GM12878 (cell line): ENCODE results near the gene NECAB3. TPM values are rescaled to one million over a fixed set of nuclear protein-coding genes. Genes with fewer than 3 reads are reported as not detected.

Experiments used
- CBX3 ChIP-seq: fragments of 200-600 bp; sonication (generic); IDR thresholded peaks from 2 replicates; pipeline ENCODE4 v1.6.1; 2016; ENCODE audit warnings: low read depth, borderline replicate concordance
- DPF2 ChIP-seq: fragments of 450-650 bp; IDR thresholded peaks from 2 replicates; pipeline ENCODE4 v1.6.1; 2017; ENCODE audit warnings: mild to moderate bottlenecking
- EGR1 ChIP-seq, 2 experiments: IDR thresholded peaks; 1 replicate in 1 of 2; 2 replicates in 1 of 2; pipeline ENCODE4 v1.6.1; 2011 to 2012; ENCODE audit warnings: low read depth in 2 of 2, low read length in 2 of 2, borderline replicate concordance in 1 of 2, mild to moderate bottlenecking in 1 of 2, moderate library complexity in 1 of 2
- JUND ChIP-seq: IDR thresholded peaks from 2 replicates; pipeline ENCODE4 v1.6.1; 2012; ENCODE audit warnings: low read depth, mild to moderate bottlenecking, low read length, improper control_type of control experiment, moderate library complexity
- KDM1A ChIP-seq: fragments of 200-600 bp; sonication (generic); IDR thresholded peaks from 2 replicates; pipeline ENCODE4 v1.6.1; 2016; ENCODE audit warnings: borderline replicate concordance
- MTA3 ChIP-seq: IDR thresholded peaks from 2 replicates; pipeline ENCODE4 v1.6.1; 2012; ENCODE audit warnings: low read length, inconsistent platforms, borderline replicate concordance
- MXI1 ChIP-seq: fragments of 150-350 bp; IDR thresholded peaks from 2 replicates; pipeline ENCODE4 v1.6.1; 2011; ENCODE audit warnings: low read depth, mild to moderate bottlenecking, inconsistent platforms, low read length, improper control_type of control experiment
- NR2C2 ChIP-seq: IDR thresholded peaks from 2 replicates; pipeline ENCODE4 v1.6.1; 2011; ENCODE audit warnings: borderline replicate concordance, low read depth; ENCODE audit not compliant: control insufficient read depth, insufficient read length
- POLR2A ChIP-seq: IDR thresholded peaks from 2 replicates; pipeline ENCODE4 v1.6.1; 2011; ENCODE audit warnings: low read depth, mild to moderate bottlenecking, low read length
- POLR2AphosphoS5 ChIP-seq: IDR thresholded peaks from 2 replicates; pipeline ENCODE4 v1.6.1; 2011; ENCODE audit warnings: mild to moderate bottlenecking, low read length, inconsistent platforms
- RAD51 ChIP-seq: fragments of 450-650 bp; IDR thresholded peaks from 2 replicates; pipeline ENCODE4 v1.6.1; 2016; ENCODE audit warnings: moderate library complexity, mild to moderate bottlenecking, inconsistent platforms
- SMARCA5 ChIP-seq: fragments of 450-650 bp; IDR thresholded peaks from 2 replicates; pipeline ENCODE4 v1.6.1; 2017; ENCODE audit warnings: mild to moderate bottlenecking
- polyA plus RNA-seq, 11 experiments: library from polyadenylated mRNA; depleted of rRNA in 4 of 11; unstranded in 6 of 11; stranded (reverse) in 5 of 11; fragments of >200 nt; fragmentation: Nextera tagmentation in 4 of 11; fragmentation: Illumina TruSeq in 1 of 11; extraction: Ambion mirVana in 4 of 11; extraction: Trizol in 1 of 11; gene quantifications; 1 replicate in 1 of 11; 2 replicates in 10 of 11; pipeline versions ENCODE4 v1.2.1 to v1.2.3, GENCODE V29; 2011 to 2016; ENCODE audit warnings: inconsistent platforms in 2 of 11, missing spikeins in 2 of 11, low read depth in 1 of 11
- total RNA-seq, 4 experiments: library from RNA; depleted of rRNA in 3 of 4; stranded (reverse); fragments of >200 nt in 3 of 4; fragmentation: Illumina TruSeq in 1 of 4; extraction: Trizol in 1 of 4; gene quantifications; 2 replicates each; pipeline versions ENCODE4 v1.2.1 to v1.2.3, GENCODE V29; 2013 to 2021
- TF ChIP-seq, protein P1 (sequence below), 3 experiments: IDR thresholded peaks in 2 of 3; conservative IDR thresholded peaks in 1 of 3; 2 replicates each; pipeline ENCODE4 v1.5.1; 2011; ENCODE audit warnings: low read depth in 3 of 3, low read length in 3 of 3, mild to moderate bottlenecking in 3 of 3, control low read depth in 2 of 3, moderate library complexity in 2 of 3, inconsistent platforms in 1 of 3, mixed read lengths in 1 of 3; ENCODE audit not compliant: control insufficient read depth in 2 of 3, insufficient read depth in 1 of 3; ENCODE audit errors: extremely low read depth in 1 of 3
- TF ChIP-seq, protein P2 (sequence below): IDR thresholded peaks from 2 replicates; pipeline ENCODE4 v1.6.1; 2011; ENCODE audit warnings: low read depth, low read length, improper control_type of control experiment, borderline replicate concordance
- TF ChIP-seq, protein P3 (sequence below): IDR thresholded peaks from 2 replicates; pipeline ENCODE4 v1.6.1; 2011; ENCODE audit warnings: borderline replicate concordance, low read depth, mild to moderate bottlenecking, moderate library complexity, low read length; ENCODE audit not compliant: insufficient read depth, poor library complexity, severe bottlenecking
- TF ChIP-seq, protein P4 (sequence below): fragments of 450-650 bp; IDR thresholded peaks from 2 replicates; pipeline ENCODE4 v1.6.1; 2017; ENCODE audit warnings: low read depth, mild to moderate bottlenecking, moderate library complexity
- TF ChIP-seq, protein P5 (sequence below): fragments of 450-650 bp; conservative IDR thresholded peaks from 2 replicates; pipeline ENCODE4 v1.6.1; 2017; ENCODE audit warnings: mild to moderate bottlenecking, moderate library complexity
- TF ChIP-seq, protein P6 (sequence below): IDR thresholded peaks from 2 replicates; pipeline ENCODE4 v1.6.1; 2012; ENCODE audit warnings: low read depth, low read length, improper control_type of control experiment

The NECAB3 gene
- total and polyA plus RNA-seq, 10 of the 15 experiments (the other 5 are each of a cell fraction or from before 2014, with no cell fraction given) = 0.21 to 17.0 (median 7.2) TPM

DNA sequence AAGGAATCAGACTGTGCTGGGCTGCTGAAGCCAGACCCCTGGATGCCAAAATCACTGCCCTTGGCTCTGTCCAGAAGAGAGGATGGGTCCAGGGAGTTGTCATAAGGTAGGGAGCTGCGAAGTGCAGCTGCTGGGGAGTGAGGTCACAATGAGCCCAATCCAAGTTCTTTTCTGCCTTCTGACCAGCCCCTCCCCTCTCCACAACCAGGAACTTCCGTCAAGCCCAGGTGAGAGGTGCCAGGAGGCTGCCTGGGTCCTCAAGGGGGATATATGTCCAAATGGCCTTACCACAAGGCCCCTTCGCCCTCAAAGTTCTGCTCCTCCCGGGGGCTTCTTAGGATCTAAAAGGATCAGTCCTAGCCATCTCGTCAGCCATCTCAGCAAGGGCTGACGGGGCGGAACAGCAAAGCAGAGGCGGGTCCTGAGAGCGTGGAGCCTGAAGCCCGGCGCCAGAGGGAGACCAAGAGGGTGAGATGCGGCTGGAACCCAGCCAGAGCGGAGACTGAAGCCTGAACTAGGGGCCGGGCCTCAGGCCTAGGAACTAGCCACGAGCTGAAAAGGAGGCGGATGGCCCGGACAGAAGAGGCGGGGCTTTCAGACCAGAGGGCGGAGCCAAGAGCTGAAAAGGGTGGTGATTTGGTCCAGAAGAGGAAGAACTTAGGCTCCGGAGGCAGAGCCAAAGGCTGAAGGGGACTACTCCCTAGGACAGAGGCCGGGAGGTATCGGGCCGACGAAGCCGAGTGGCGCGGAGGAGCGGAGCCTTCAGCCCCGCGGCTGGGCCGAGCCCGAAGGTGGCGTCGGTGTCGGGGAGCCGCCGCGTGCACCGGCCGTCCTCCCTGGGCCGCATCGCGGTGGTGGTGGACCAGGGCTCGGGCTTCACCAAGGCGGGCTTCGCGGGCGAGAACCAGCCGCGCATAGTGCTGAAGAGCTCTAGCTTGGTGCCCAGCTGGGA lies 7.7 kb downstream of the NECAB3 start, which contains the start of gene ACTL10 (continued):
- TF ChIP-seq, protein P1, sequence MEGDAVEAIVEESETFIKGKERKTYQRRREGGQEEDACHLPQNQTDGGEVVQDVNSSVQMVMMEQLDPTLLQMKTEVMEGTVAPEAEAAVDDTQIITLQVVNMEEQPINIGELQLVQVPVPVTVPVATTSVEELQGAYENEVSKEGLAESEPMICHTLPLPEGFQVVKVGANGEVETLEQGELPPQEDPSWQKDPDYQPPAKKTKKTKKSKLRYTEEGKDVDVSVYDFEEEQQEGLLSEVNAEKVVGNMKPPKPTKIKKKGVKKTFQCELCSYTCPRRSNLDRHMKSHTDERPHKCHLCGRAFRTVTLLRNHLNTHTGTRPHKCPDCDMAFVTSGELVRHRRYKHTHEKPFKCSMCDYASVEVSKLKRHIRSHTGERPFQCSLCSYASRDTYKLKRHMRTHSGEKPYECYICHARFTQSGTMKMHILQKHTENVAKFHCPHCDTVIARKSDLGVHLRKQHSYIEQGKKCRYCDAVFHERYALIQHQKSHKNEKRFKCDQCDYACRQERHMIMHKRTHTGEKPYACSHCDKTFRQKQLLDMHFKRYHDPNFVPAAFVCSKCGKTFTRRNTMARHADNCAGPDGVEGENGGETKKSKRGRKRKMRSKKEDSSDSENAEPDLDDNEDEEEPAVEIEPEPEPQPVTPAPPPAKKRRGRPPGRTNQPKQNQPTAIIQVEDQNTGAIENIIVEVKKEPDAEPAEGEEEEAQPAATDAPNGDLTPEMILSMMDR (IDR thresholded peaks at IDR 0.05 in 2 of 3, conservative IDR thresholded peaks at IDR 0.05 in 1 of 3; ENCODE audit: control insufficient read depth in 2 of 3, extremely low read depth in 1 of 3, insufficient read depth in 1 of 3, low read depth in 3 of 3, low read length in 3 of 3) = peak in 2 of 3 experiments; percentile 15 to 28; a peak in 2 of 6 replicates
- TF ChIP-seq RAD51 (no peak), KDM1A (no peak), NR2C2 (no peak), CBX3 (no peak), DPF2 (0 out of 2 replicates have a peak, but pooled peaks have one; percentile 18), EGR1 (IDR thresholded peaks at IDR 0.05; ENCODE audit: borderline replicate concordance in 1 of 2, low read depth in 2 of 2, low read length in 2 of 2) (peak in 1 of 2 experiments; percentile 48; a peak in 1 of 3 replicates), POLR2AphosphoS5 (peak; percentile 61), JUND (no peak), MTA3 (no peak), MXI1 (peak; percentile 64; the same call in 1 of the 2 replicates), SMARCA5 (0 out of 2 replicates have a peak, but pooled peaks have one; percentile 43), POLR2A (peak; percentile 79)
- TF ChIP-seq, protein P2, sequence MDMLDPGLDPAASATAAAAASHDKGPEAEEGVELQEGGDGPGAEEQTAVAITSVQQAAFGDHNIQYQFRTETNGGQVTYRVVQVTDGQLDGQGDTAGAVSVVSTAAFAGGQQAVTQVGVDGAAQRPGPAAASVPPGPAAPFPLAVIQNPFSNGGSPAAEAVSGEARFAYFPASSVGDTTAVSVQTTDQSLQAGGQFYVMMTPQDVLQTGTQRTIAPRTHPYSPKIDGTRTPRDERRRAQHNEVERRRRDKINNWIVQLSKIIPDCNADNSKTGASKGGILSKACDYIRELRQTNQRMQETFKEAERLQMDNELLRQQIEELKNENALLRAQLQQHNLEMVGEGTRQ = no peak
- TF ChIP-seq, protein P3, sequence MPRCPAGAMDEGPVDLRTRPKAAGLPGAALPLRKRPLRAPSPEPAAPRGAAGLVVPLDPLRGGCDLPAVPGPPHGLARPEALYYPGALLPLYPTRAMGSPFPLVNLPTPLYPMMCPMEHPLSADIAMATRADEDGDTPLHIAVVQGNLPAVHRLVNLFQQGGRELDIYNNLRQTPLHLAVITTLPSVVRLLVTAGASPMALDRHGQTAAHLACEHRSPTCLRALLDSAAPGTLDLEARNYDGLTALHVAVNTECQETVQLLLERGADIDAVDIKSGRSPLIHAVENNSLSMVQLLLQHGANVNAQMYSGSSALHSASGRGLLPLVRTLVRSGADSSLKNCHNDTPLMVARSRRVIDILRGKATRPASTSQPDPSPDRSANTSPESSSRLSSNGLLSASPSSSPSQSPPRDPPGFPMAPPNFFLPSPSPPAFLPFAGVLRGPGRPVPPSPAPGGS = peak; percentile 14
- TF ChIP-seq, protein P4, sequence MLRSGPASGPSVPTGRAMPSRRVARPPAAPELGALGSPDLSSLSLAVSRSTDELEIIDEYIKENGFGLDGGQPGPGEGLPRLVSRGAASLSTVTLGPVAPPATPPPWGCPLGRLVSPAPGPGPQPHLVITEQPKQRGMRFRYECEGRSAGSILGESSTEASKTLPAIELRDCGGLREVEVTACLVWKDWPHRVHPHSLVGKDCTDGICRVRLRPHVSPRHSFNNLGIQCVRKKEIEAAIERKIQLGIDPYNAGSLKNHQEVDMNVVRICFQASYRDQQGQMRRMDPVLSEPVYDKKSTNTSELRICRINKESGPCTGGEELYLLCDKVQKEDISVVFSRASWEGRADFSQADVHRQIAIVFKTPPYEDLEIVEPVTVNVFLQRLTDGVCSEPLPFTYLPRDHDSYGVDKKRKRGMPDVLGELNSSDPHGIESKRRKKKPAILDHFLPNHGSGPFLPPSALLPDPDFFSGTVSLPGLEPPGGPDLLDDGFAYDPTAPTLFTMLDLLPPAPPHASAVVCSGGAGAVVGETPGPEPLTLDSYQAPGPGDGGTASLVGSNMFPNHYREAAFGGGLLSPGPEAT = 0 out of 2 replicates have a peak, but pooled peaks have one; percentile 14
- TF ChIP-seq, protein P5, sequence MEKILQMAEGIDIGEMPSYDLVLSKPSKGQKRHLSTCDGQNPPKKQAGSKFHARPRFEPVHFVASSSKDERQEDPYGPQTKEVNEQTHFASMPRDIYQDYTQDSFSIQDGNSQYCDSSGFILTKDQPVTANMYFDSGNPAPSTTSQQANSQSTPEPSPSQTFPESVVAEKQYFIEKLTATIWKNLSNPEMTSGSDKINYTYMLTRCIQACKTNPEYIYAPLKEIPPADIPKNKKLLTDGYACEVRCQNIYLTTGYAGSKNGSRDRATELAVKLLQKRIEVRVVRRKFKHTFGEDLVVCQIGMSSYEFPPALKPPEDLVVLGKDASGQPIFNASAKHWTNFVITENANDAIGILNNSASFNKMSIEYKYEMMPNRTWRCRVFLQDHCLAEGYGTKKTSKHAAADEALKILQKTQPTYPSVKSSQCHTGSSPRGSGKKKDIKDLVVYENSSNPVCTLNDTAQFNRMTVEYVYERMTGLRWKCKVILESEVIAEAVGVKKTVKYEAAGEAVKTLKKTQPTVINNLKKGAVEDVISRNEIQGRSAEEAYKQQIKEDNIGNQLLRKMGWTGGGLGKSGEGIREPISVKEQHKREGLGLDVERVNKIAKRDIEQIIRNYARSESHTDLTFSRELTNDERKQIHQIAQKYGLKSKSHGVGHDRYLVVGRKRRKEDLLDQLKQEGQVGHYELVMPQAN = peak; percentile 72; the same call in 1 of the 2 replicates
- TF ChIP-seq, protein P6, sequence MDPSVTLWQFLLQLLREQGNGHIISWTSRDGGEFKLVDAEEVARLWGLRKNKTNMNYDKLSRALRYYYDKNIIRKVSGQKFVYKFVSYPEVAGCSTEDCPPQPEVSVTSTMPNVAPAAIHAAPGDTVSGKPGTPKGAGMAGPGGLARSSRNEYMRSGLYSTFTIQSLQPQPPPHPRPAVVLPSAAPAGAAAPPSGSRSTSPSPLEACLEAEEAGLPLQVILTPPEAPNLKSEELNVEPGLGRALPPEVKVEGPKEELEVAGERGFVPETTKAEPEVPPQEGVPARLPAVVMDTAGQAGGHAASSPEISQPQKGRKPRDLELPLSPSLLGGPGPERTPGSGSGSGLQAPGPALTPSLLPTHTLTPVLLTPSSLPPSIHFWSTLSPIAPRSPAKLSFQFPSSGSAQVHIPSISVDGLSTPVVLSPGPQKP = no peak
